IMR-90 (cell line): ENCODE data around the gene ATP2B1. TPM values are rescaled to one million over a fixed set of nuclear protein-coding genes. Genes with fewer than 3 reads are reported as not detected.

ENCODE experiments used
- ATAC-seq: fragments of 200-7000 bp; cut with Tn5 transposase; 2 replicates; pipeline ENCODE4 v1.9.1; 2020; ENCODE audit warnings: low read depth, mild to moderate bottlenecking, moderate library complexity
- BruUV-seq: library from RNA; stranded (reverse); fragments of 400-500 nt; replicated peaks from 2 replicates; lab custom pipeline; 2021; lab: Mats Ljungman, UMichigan
- CTCF ChIA-PET: fragments of 300-600 bp; formaldehyde crosslinking; extraction: SDS; loops from one replicate; lab custom pipeline; 2021; ENCODE audit warnings: antibody characterized with exemption; lab: Yijun Ruan, JAX
- POLR2A ChIA-PET: fragments of 300-600 bp; sonication (Branson Sonifier 250); formaldehyde crosslinking; loops from one replicate; lab custom pipeline; 2022; ENCODE audit warnings: antibody characterized with exemption; ENCODE audit not compliant: unreplicated experiment; lab: Charles Lee
- DNase-seq: peaks from one replicate; pipeline ENCODE4 v3.0.0; 2013
- H2AFZ ChIP-seq: replicated peaks from 2 replicates; pipeline ENCODE3; 2013; ENCODE audit warnings: low read length, mild to moderate bottlenecking; ENCODE audit not compliant: poor library complexity
- H2AK5ac ChIP-seq: 2 replicates; pipeline ENCODE4 v1.6.1; 2013; ENCODE audit warnings: low read depth, low read length, inconsistent platforms
- H2AK9ac ChIP-seq: replicated peaks from 2 replicates; pipeline ENCODE3; 2013; ENCODE audit warnings: mild to moderate bottlenecking, low read depth, low read length, moderate library complexity; ENCODE audit not compliant: poor library complexity
- H2BK120ac ChIP-seq: 2 replicates; pipeline ENCODE4 v1.6.1; 2013; ENCODE audit warnings: low read depth, low read length, inconsistent platforms
- H2BK15ac ChIP-seq: 3 replicates; pipeline ENCODE4 v1.6.1; 2013; ENCODE audit warnings: low read depth, low read length, inconsistent platforms
- H2BK20ac ChIP-seq: 2 replicates; pipeline ENCODE4 v1.6.1; 2013; ENCODE audit warnings: low read depth, mild to moderate bottlenecking, inconsistent platforms, low read length, moderate library complexity
- H2BK5ac ChIP-seq: 2 replicates; pipeline ENCODE4 v1.6.1; 2013; ENCODE audit warnings: mild to moderate bottlenecking, low read depth, low read length, inconsistent platforms; ENCODE audit not compliant: poor library complexity, severe bottlenecking
- H3K14ac ChIP-seq: replicated peaks from 2 replicates; pipeline ENCODE4 v1.6.1; 2013; ENCODE audit warnings: low read depth, low read length, inconsistent platforms
- H3K18ac ChIP-seq: 2 replicates; pipeline ENCODE4 v1.6.1; 2013; ENCODE audit warnings: low read depth, low read length, control low read depth
- H3K23ac ChIP-seq: 2 replicates; pipeline ENCODE4 v1.6.1; 2013; ENCODE audit warnings: low read depth, low read length, inconsistent platforms
- H3K27ac ChIP-seq: 2 replicates; pipeline ENCODE4 v1.5.1; 2013; ENCODE audit warnings: mild to moderate bottlenecking, control low read depth, low read length; ENCODE audit not compliant: insufficient read depth
- H3K27me3 ChIP-seq: 2 replicates; pipeline ENCODE4 v1.6.1; 2013; ENCODE audit warnings: low read length; ENCODE audit not compliant: control insufficient read depth, insufficient read depth
- H3K36me3 ChIP-seq: 2 replicates; pipeline ENCODE4 v1.6.1; 2013; ENCODE audit warnings: low read length, mixed read lengths; ENCODE audit not compliant: control insufficient read depth, insufficient read depth
- H3K4ac ChIP-seq: 2 replicates; pipeline ENCODE4 v1.6.1; 2013; ENCODE audit warnings: low read depth, low read length, inconsistent platforms
- H3K4me1 ChIP-seq: 2 replicates; pipeline ENCODE4 v1.6.1; 2013; ENCODE audit warnings: low read length, mixed read lengths; ENCODE audit not compliant: control insufficient read depth, insufficient read depth
- H3K4me2 ChIP-seq: 2 replicates; pipeline ENCODE4 v1.6.1; 2013; ENCODE audit warnings: low read depth, mild to moderate bottlenecking, control low read depth, low read length, moderate library complexity
- H3K4me3 ChIP-seq: 2 replicates; pipeline ENCODE4 v1.5.1; 2013; ENCODE audit warnings: low read depth, mild to moderate bottlenecking, control low read depth, low read length, moderate library complexity; ENCODE audit not compliant: insufficient read depth
- H3K56ac ChIP-seq: 2 replicates; pipeline ENCODE4 v1.6.1; 2013; ENCODE audit warnings: low read length, inconsistent platforms; ENCODE audit not compliant: insufficient read depth; ENCODE audit errors: extremely low read depth
- H3K79me1 ChIP-seq, 2 experiments: 2 replicates each; pipeline ENCODE4 v1.6.1; 2013; ENCODE audit warnings: low read length in 2 of 2, inconsistent platforms in 1 of 2, low read depth in 1 of 2
- H3K9ac ChIP-seq: 2 replicates; pipeline ENCODE4 v1.6.1; 2013; ENCODE audit warnings: low read depth, low read length, control low read depth
- H3K9me1 ChIP-seq: 2 replicates; pipeline ENCODE4 v1.6.1; 2013; ENCODE audit warnings: low read length, inconsistent platforms; ENCODE audit not compliant: insufficient read depth
- H3K9me3 ChIP-seq: 2 replicates; pipeline ENCODE4 v1.6.1; 2013; ENCODE audit warnings: low read length; ENCODE audit not compliant: control insufficient read depth, insufficient read depth
- H4K20me1 ChIP-seq: 2 replicates; pipeline ENCODE4 v1.6.1; 2013; ENCODE audit warnings: low read length, inconsistent platforms; ENCODE audit not compliant: insufficient read depth
- H4K5ac ChIP-seq: 2 replicates; pipeline ENCODE4 v1.6.1; 2013; ENCODE audit warnings: mild to moderate bottlenecking, low read depth, low read length, control low read depth
- H4K8ac ChIP-seq, 2 experiments: 2 replicates each; pipeline ENCODE4 v1.6.1; 2013; ENCODE audit warnings: low read depth in 2 of 2, low read length in 2 of 2, control low read depth in 1 of 2, inconsistent platforms in 1 of 2
- H4K91ac ChIP-seq: 2 replicates; pipeline ENCODE4 v1.6.1; 2013; ENCODE audit warnings: low read depth, low read length, inconsistent platforms; ENCODE audit not compliant: insufficient read depth
- BHLHE40 ChIP-seq: fragments of 150-350 bp; IDR thresholded peaks from 2 replicates; pipeline ENCODE4 v1.6.1; 2016; ENCODE audit warnings: mild to moderate bottlenecking, low read depth, low read length
- CEBPB ChIP-seq: IDR thresholded peaks from 2 replicates; pipeline ENCODE4 v1.6.1; 2012; ENCODE audit warnings: low read depth, low read length, improper control_type of control experiment
- CHD1 ChIP-seq: IDR thresholded peaks from 2 replicates; pipeline ENCODE4 v1.6.1; 2012; ENCODE audit warnings: low read depth, low read length, improper control_type of control experiment
- CTCF ChIP-seq: conservative IDR thresholded peaks from 2 replicates; pipeline ENCODE4 v1.5.1; 2012; ENCODE audit warnings: mild to moderate bottlenecking, low read depth, low read length, improper control_type of control experiment
- ELK1 ChIP-seq: fragments of 150-350 bp; IDR thresholded peaks from 2 replicates; pipeline ENCODE4 v1.6.1; 2016; ENCODE audit warnings: low read depth, mild to moderate bottlenecking, low read length, moderate library complexity, borderline replicate concordance
- FOS ChIP-seq: fragments of 150-350 bp; IDR thresholded peaks from 2 replicates; pipeline ENCODE4 v1.6.1; 2016; ENCODE audit warnings: low read depth, low read length
- MAFK ChIP-seq: IDR thresholded peaks from 2 replicates; pipeline ENCODE4 v1.6.1; 2012; ENCODE audit warnings: low read depth, low read length, improper control_type of control experiment
- MAZ ChIP-seq: IDR thresholded peaks from 2 replicates; pipeline ENCODE4 v1.6.1; 2012; ENCODE audit warnings: low read depth, mild to moderate bottlenecking, low read length, improper control_type of control experiment, moderate library complexity, borderline replicate concordance
- MXI1 ChIP-seq: IDR thresholded peaks from 2 replicates; pipeline ENCODE4 v1.6.1; 2012; ENCODE audit warnings: low read depth, mild to moderate bottlenecking, low read length, moderate library complexity, borderline replicate concordance
- NFE2L2 ChIP-seq: fragments of 150-350 bp; IDR thresholded peaks from 2 replicates; pipeline ENCODE4 v1.6.1; 2016; ENCODE audit warnings: low read depth, mild to moderate bottlenecking, low read length
- POLR2A ChIP-seq: IDR thresholded peaks from 2 replicates; pipeline ENCODE4 v1.6.1; 2012; ENCODE audit warnings: mild to moderate bottlenecking, low read depth, low read length
- RAD21 ChIP-seq: IDR thresholded peaks from 2 replicates; pipeline ENCODE4 v1.6.1; 2012; ENCODE audit warnings: low read length, improper control_type of control experiment
- RCOR1 ChIP-seq: IDR thresholded peaks from 2 replicates; pipeline ENCODE4 v1.6.1; 2012; ENCODE audit warnings: mild to moderate bottlenecking, low read length, improper control_type of control experiment; ENCODE audit not compliant: insufficient replicate concordance
- RFX5 ChIP-seq: IDR thresholded peaks from 2 replicates; pipeline ENCODE4 v1.8.0; 2012; ENCODE audit warnings: low read depth, mild to moderate bottlenecking, low read length, moderate library complexity
- SMC3 ChIP-seq: fragments of 150-350 bp; IDR thresholded peaks from 2 replicates; pipeline ENCODE4 v1.6.1; 2016; ENCODE audit warnings: low read depth, mild to moderate bottlenecking, antibody characterized with exemption, low read length, moderate library complexity
- WGBS, 2 experiments: methylation state at CpG; one replicate each; pipeline versions ENCODE4 v1.1.5 to v1.1.7; 2013; ENCODE audit warnings: missing lambda C conversion rate in 2 of 2; ENCODE audit not compliant: insufficient read length in 1 of 2; ENCODE audit errors: extremely low coverage in 2 of 2; 5-methylcytosine and 5-hydroxymethylcytosine counted together
- dilution Hi-C: fragments of 300-500 bp; cut with HindIII; formaldehyde crosslinking; loops from one replicate; pipeline ENCODE4 v1.14.3; 2018; ENCODE audit warnings: low sequenced_read_pairs; ENCODE audit not compliant: unreplicated experiment
- in situ Hi-C: fragments of 300-500 bp; cut with MboI; formaldehyde crosslinking; loops from 3 replicates; pipeline ENCODE4 v1.14.3; 2019; ENCODE audit warnings: low sequenced_read_pairs, inconsistent platforms, mixed read lengths
- intact Hi-C: fragments of 100-400 bp; cut with micrococcal nuclease; formaldehyde crosslinking; loops from 2 replicates; pipeline ENCODE4 v1.10.0; 2022
- polyA plus RNA-seq, 3 experiments: library from polyadenylated mRNA; depleted of rRNA; stranded (reverse); fragments of >200 nt; gene quantifications; 2 replicates each; pipeline ENCODE4 v1.2.3, GENCODE V29; 2012; ENCODE audit warnings: low replicate concordance in 1 of 3
- total RNA-seq: library from RNA; depleted of rRNA; stranded (reverse); fragments of >200 nt; gene quantifications from 2 replicates; pipeline ENCODE4 v1.2.3, GENCODE V29; 2012

ATP2B1 gene
- total and polyA plus RNA-seq, 2 of the 4 experiments (the other 2 are of a cell fraction): 9.9 to 32.6 TPM

- peak overlapping the region; percentile 95 for H4K5ac ChIP-seq
- DNase-seq: peak; percentile 99
- peak overlapping the region; percentile 76; the same call in 1 of the 2 replicates for H3K27ac ChIP-seq
- TF ChIP-seq SMC3 (no peak), CEBPB (peak; percentile 99), MAFK (peak; percentile 95), POLR2A (no peak), MXI1 (no peak), RAD21 (0 out of 2 replicates have a peak, but pooled peaks have one; percentile 5), NFE2L2 (peak; percentile 93), ELK1 (no peak), CTCF (no peak), CHD1 (no peak), RCOR1 (no peak), FOS (peak; percentile 97), RFX5 (no peak), MAZ (no peak), BHLHE40 (peak; percentile 34; the same call in 1 of the 2 replicates)
- H3K9me1 ChIP-seq: peaks cover 3% of the 10 kb centered on the region; the same call in 1 of the 2 replicates
- H3K23ac ChIP-seq: peak overlapping the region; percentile 30; the same call in 1 of the 2 replicates
- no peak overlapping the region for H4K91ac ChIP-seq
- 0 out of 2 replicates have a peak overlapping the region, but pooled peaks have one; percentile 0 for H2AK5ac ChIP-seq
- dilution Hi-C loops (no loop called here), intact Hi-C loops (loop anchor here (2.0 kb wide), 1 partner anchor 46 kb away; no protein-coding TSS in a partner anchor), in situ Hi-C loops (no loop called here)
- no TSS peak for BruUV-seq
- H3K36me3 ChIP-seq: no peaks in the 10 kb centered on the region
- H2BK5ac ChIP-seq: peak overlapping the region; percentile 88
- H2BK20ac ChIP-seq: peak overlapping the region; percentile 89
- peak overlapping the region; percentile 3 to 79; a peak in 2 of 4 replicates for H4K8ac ChIP-seq
- CTCF ChIA-PET: no interaction called here
- H3K4me2 ChIP-seq: peak overlapping the region; percentile 87
- H4K20me1 ChIP-seq: no peaks in the 10 kb centered on the region
- H3K18ac ChIP-seq: peak overlapping the region; percentile 94
- H2AK9ac ChIP-seq: no peak overlapping the region
- POLR2A ChIA-PET: no interaction called here
- peak overlapping the region; percentile 33; the same call in 1 of the 2 replicates for H3K56ac ChIP-seq
- H3K27me3 ChIP-seq: no peaks in the 10 kb centered on the region
- no peaks in the 10 kb centered on the region for H3K9me3 ChIP-seq
- WGBS, 2 experiments: no CpG with 5 or more reads among the region's 5 CpGs
- H3K4me3 ChIP-seq: no peak overlapping the region
- H2BK15ac ChIP-seq: peak overlapping the region; percentile 92; the same call in 2 of the 3 replicates
- peak overlapping the region; percentile 24 for H3K14ac ChIP-seq
- H2BK120ac ChIP-seq: peak overlapping the region; percentile 71
- no peak overlapping the region for H2AFZ ChIP-seq
- H3K4ac ChIP-seq: peak overlapping the region; percentile 90; the same call in 1 of the 2 replicates
- no peak overlapping the region for H3K9ac ChIP-seq
- H3K4me1 ChIP-seq: peaks cover 8% of the 10 kb centered on the region
- H3K79me1 ChIP-seq: no peaks in the 10 kb centered on the region
- peak; percentile 97 for ATAC-seq
These were observed 48.2 kb upstream of the ATP2B1 start for GRCh38 chr12:89756585-89757398.
